GM19240 (cell line): ENCODE data around the gene GSS.

ENCODE experiments used
- DNase-seq: peaks from one replicate; pipeline ENCODE4 v3.0.0; 2011; ENCODE audit warnings: low spot score; ENCODE audit not compliant: insufficient read length

The GSS gene

GRCh38 chr20:34947336-34947735, 8.3 kb downstream of the GSS start:
- DNase-seq = no peak

GRCh38 chr20:34946661-34947060, 8.9 kb downstream of the GSS start:
- DNase-seq = no peak

GRCh38 chr20:34945315-34946077, 10.1 kb downstream of the GSS start:
- DNase-seq = no peak

- no peak for DNase-seq
Observed at GRCh38 chr20:34943808-34944567, 11.6 kb downstream of the GSS start.

GRCh38 chr20:34942301-34942700, 13.3 kb downstream of the GSS start:
- DNase-seq = no peak

- no peak for DNase-seq
Observed at GRCh38 chr20:34941226-34941625, 14.4 kb downstream of the GSS start.

GRCh38 chr20:34940081-34940481, 15.5 kb downstream of the GSS start:
- no peak for DNase-seq

GRCh38 chr20:34938466-34939163, 17.0 kb downstream of the GSS start:
- DNase-seq = no peak

- DNase-seq = no peak
Observed at GRCh38 chr20:34931771-34932170, 23.8 kb downstream of the GSS start.

GRCh38 chr20:34928411-34928810, 27.2 kb downstream of the GSS start:
- no peak for DNase-seq

GRCh38 chr20:34927736-34928135, 27.9 kb downstream of the GSS start:
- DNase-seq = no peak

GRCh38 chr20:34926581-34926980, 29.0 kb downstream of the GSS start:
- no peak for DNase-seq

- no peak for DNase-seq
Observed at GRCh38 chr20:34925981-34926380, 29.6 kb downstream of the GSS start.

- no peak for DNase-seq
Observed at GRCh38 chr20:34925341-34925740, 30.3 kb downstream of the GSS start.

- DNase-seq = no peak
Observed at GRCh38 chr20:34923414-34923813, 32.2 kb downstream of the GSS start.

GRCh38 chr20:34922654-34923381, 32.8 kb downstream of the GSS start:
- DNase-seq = no peak

- DNase-seq = no peak
Observed at GRCh38 chr20:34921436-34921835, 34.2 kb downstream of the GSS start.

- DNase-seq = no peak
Observed at GRCh38 chr20:34920055-34920454, 35.6 kb downstream of the GSS start.

GRCh38 chr20:34916774-34917354, 38.7 kb downstream of the GSS start:
- no peak for DNase-seq

- DNase-seq = no peak
Observed at GRCh38 chr20:34915749-34916455, 39.7 kb downstream of the GSS start.

- no peak for DNase-seq
Observed at GRCh38 chr20:34915131-34915530, 40.5 kb downstream of the GSS start.
